Fibroblast of villous mesenchyme (primary cell): ENCODE data around the gene TFG. TPM values are rescaled to one million over a fixed set of nuclear protein-coding genes. Genes with fewer than 3 reads are reported as not detected.

Source experiments
- DNase-seq: peaks from one replicate; pipeline ENCODE4 v3.0.0-alpha.2; 2010; ENCODE audit warnings: low read depth
- H3K4me3 ChIP-seq: 2 replicates; pipeline ENCODE4 v1.5.1; 2011; ENCODE audit warnings: low read depth, mild to moderate bottlenecking, low read length
- total RNA-seq: library from RNA; depleted of rRNA; stranded (reverse); fragments of >200 nt; gene quantifications from 2 replicates; pipeline ENCODE4 v1.2.3, GENCODE V29; 2012
- TF ChIP-seq, protein P1 (sequence below): IDR thresholded peaks from 2 replicates; pipeline ENCODE4 v1.5.1; 2012; ENCODE audit warnings: low read depth, mild to moderate bottlenecking, low read length; ENCODE audit not compliant: insufficient read depth

TFG gene
- total RNA-seq, 1 donor: 127 TPM

DNA sequence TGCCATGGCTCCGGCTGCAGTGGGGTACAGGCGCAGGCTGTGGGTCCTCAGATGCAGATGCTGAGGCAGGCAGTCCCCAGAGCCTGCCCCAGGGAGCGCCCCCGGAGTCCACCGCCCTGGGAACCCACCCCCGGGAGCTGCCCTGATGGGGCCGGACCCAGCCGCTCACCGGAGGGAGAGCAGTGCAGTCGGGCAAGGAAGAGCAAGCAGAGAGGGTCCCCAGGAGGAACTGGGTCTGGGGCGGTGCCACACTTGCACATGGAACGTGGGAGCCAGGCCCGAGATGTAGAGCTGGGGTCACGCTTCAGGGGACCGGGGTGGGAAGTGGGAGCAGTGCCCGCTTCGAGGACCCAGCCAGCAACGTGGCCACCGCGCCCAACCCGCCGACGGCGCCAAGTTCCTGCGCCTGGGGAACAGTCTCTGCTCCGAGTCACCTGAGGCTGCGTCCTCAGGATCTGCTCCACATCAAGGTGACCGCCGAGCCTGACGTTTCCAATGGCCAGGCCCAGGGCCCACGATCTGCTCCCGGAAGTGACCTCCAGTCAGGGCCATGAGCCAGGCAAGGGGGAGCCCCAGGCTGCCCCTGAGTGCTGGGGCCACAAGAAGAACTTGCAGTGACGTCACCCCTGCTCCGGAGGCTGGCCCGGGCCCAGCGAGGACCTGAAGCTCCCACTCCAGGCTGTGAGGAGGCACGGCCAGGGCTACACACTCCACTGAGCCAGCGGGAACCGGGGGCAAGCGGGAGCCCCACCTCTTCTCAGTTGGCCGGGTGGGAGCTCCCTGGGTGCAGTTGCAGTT is 27.0 kb upstream of the TFG start:
- peak; percentile 2 for DNase-seq
- no peak overlapping the region for H3K4me3 ChIP-seq
- TF ChIP-seq, protein P1, sequence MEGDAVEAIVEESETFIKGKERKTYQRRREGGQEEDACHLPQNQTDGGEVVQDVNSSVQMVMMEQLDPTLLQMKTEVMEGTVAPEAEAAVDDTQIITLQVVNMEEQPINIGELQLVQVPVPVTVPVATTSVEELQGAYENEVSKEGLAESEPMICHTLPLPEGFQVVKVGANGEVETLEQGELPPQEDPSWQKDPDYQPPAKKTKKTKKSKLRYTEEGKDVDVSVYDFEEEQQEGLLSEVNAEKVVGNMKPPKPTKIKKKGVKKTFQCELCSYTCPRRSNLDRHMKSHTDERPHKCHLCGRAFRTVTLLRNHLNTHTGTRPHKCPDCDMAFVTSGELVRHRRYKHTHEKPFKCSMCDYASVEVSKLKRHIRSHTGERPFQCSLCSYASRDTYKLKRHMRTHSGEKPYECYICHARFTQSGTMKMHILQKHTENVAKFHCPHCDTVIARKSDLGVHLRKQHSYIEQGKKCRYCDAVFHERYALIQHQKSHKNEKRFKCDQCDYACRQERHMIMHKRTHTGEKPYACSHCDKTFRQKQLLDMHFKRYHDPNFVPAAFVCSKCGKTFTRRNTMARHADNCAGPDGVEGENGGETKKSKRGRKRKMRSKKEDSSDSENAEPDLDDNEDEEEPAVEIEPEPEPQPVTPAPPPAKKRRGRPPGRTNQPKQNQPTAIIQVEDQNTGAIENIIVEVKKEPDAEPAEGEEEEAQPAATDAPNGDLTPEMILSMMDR: no peak

- no peak overlapping the region for H3K4me3 ChIP-seq
- TF ChIP-seq, protein P1: no peak
- DNase-seq: no peak
These were observed 26.2 kb upstream of the TFG start for GRCh38 chr3:100682854-100683760.

DNA sequence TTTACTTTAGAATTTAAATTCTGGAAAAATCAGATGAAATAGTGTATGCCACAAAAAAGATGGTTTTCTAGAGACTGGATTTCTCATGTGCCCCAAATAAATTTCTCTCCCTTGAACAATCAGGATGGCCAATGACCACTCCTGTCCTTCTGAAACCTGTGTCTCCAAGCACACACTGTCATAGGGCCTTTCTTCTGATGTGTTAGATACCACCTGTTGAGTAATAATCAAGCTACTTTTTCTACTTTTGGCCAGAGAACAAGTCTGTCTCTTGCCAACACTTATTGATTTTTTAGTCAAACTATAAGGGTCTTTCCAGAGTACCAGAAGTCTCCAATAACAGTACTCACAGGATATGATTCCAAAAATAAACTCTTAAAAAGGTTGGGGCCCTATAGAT is 16.1 kb upstream of the TFG start:
- TF ChIP-seq, protein P1: no peak
- no peak for DNase-seq
- H3K4me3 ChIP-seq: no peak overlapping the region

- no peak for DNase-seq
- TF ChIP-seq, protein P1: no peak
- H3K4me3 ChIP-seq: no peak overlapping the region
These were observed 13.6 kb upstream of the TFG start for GRCh38 chr3:100695696-100696095.

- no peak overlapping the region for H3K4me3 ChIP-seq
- no peak for DNase-seq
- TF ChIP-seq, protein P1: no peak
These were observed 13.1 kb upstream of the TFG start for GRCh38 chr3:100696161-100696560.

GRCh38 chr3:100697172-100697571 is 12.1 kb upstream of the TFG start:
- TF ChIP-seq, protein P1: no peak
- no peak for DNase-seq

More at GRCh38 chr3:100697172-100697571, 12.1 kb upstream of the TFG start:
- no peak overlapping the region for H3K4me3 ChIP-seq
